ENCODE results near the gene FBXL16.

The FBXL16 gene

GRCh38 chr16:679814-680624 lies 25.6 kb downstream of the FBXL16 start, which contains the start of gene STUB1:
Gene STUB1, plus strand, starts transcription at chr16:680410. Its CDS starts 116 bp downstream, at chr16:680526.
- in situ Hi-C loops (cut with MboI; ENCODE audit: low sequenced_read_pairs): no loop called here

- in situ Hi-C loops (cut with MboI; ENCODE audit: low sequenced_read_pairs): no loop called here
Observed at GRCh38 chr16:678858-679813, 26.5 kb downstream of the FBXL16 start.

- in situ Hi-C loops (cut with MboI; ENCODE audit: low sequenced_read_pairs): no loop called here
Observed at GRCh38 chr16:678209-678857, 27.3 kb downstream of the FBXL16 start.

GRCh38 chr16:677316-678190 lies 28.0 kb downstream of the FBXL16 start:
- in situ Hi-C loops (cut with MboI; ENCODE audit: low sequenced_read_pairs): no loop called here

GRCh38 chr16:676913-677312 lies 28.7 kb downstream of the FBXL16 start:
- in situ Hi-C loops (cut with MboI; ENCODE audit: low sequenced_read_pairs): no loop called here

GRCh38 chr16:676565-676902 lies 29.1 kb downstream of the FBXL16 start:
- in situ Hi-C loops (cut with MboI; ENCODE audit: low sequenced_read_pairs): no loop called here

GRCh38 chr16:675884-676564 lies 29.6 kb downstream of the FBXL16 start:
- in situ Hi-C loops (cut with MboI; ENCODE audit: low sequenced_read_pairs): no loop called here

GRCh38 chr16:674968-675883 lies 30.4 kb downstream of the FBXL16 start, which contains the start of gene RHBDL1:
Gene RHBDL1, plus strand, starts transcription at chr16:675671. Its CDS starts 120 bp downstream, at chr16:675791.
- in situ Hi-C loops (cut with MboI; ENCODE audit: low sequenced_read_pairs): no loop called here

GRCh38 chr16:674214-674881 lies 31.3 kb downstream of the FBXL16 start:
- in situ Hi-C loops (cut with MboI; ENCODE audit: low sequenced_read_pairs): no loop called here

GRCh38 chr16:673399-673991 lies 32.1 kb downstream of the FBXL16 start:
- in situ Hi-C loops (cut with MboI; ENCODE audit: low sequenced_read_pairs): no loop called here

GRCh38 chr16:672851-673250 lies 32.8 kb downstream of the FBXL16 start:
- in situ Hi-C loops (cut with MboI; ENCODE audit: low sequenced_read_pairs): no loop called here

GRCh38 chr16:672371-672770 lies 33.2 kb downstream of the FBXL16 start:
- in situ Hi-C loops (cut with MboI; ENCODE audit: low sequenced_read_pairs): no loop called here

- in situ Hi-C loops (cut with MboI; ENCODE audit: low sequenced_read_pairs): no loop called here
Observed at GRCh38 chr16:671353-672131, 34.1 kb downstream of the FBXL16 start.

GRCh38 chr16:670485-671352 lies 34.9 kb downstream of the FBXL16 start:
- in situ Hi-C loops (cut with MboI; ENCODE audit: low sequenced_read_pairs): no loop called here

- in situ Hi-C loops (cut with MboI; ENCODE audit: low sequenced_read_pairs): loop anchor here (10.0 kb wide), 1 partner anchor 275 kb away; the partner anchor contains the start of gene NME4
Observed at GRCh38 chr16:669666-670065, 35.9 kb downstream of the FBXL16 start.

All from HL-60/S4 (cell line).